ENCODE measurements around the gene AGRN. TPM values are rescaled to one million over a fixed set of nuclear protein-coding genes. Genes with fewer than 3 reads are reported as not detected.

The AGRN gene
- total and polyA plus RNA-seq, 4 donors, result 1.8 to 22.4 (median 16.9) TPM

DNA sequence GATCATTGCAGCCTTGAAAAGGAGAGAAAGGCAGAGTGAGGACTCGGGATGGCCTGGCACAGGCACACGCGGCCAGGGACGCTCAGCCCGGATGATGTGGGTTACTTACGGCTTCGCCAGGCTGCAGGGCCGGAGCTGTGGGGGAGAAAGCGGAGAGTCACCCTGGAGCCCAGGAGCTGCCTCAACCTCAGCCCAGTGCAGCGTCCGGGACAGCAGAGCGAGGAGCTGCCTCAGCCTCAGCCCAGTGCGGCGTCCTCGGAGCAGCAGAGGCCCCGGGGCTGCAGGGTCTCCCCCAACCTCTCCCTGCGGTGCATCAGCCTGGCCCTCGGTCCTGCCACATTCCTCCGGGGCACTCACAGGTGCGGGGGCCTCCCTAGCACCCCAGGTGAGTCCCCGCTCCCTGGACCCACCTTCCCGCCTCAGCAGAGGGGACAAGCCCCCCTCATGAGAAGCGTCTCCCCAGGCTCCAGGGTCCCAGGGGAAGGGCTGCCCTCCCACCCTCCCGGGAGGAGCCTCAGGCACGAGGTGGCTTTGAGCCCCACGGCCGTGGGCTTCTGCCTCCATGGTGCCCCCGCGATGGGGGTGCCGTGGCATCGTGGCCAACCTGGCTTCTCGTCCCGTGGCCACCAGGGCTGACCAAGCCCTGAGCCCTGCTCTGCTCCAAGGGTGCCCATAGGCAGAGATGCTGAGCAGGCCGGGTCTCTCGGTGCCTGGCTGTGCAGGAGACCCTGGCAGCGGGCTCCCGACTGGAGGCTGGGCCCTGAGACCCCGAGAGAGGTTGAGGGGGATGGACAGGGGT, 64.7 kb downstream of the AGRN start:
- 97% methylated on average over 38 of the region's 38 CpGs for WGBS
- TF ChIP-seq REST (IDR thresholded peaks at IDR 0.05) (no peak), HNF4G (IDR thresholded peaks at IDR 0.05) (no peak), EGR1 (IDR thresholded peaks at IDR 0.05; ENCODE audit: low read depth in 2 of 2) (no peak)
- Histone ChIP-seq H3K9me3 (ENCODE audit: control insufficient read depth in 4 of 4, low read length in 3 of 4) (no peaks in the 10 kb centered on the region), H3K4me3 (ENCODE audit: low read depth in 1 of 3, low read length in 3 of 3) (no peak overlapping the region), H3K4me1 (ENCODE audit: control insufficient read depth in 4 of 4, insufficient read depth in 4 of 4, low read length in 3 of 4) (peaks cover 6 to 9% (median 7%) of the 10 kb centered on the region in 4 donors), H3K9ac (ENCODE audit: low read depth in 1 of 2, low read length in 2 of 2) (no peak overlapping the region), H3K27me3 (ENCODE audit: control insufficient read depth in 4 of 4, insufficient read depth in 4 of 4, low read length in 3 of 4) (no peaks in the 10 kb centered on the region), H3K27ac (ENCODE audit: low read depth in 1 of 2, low read length in 2 of 2) (no peak overlapping the region), H3K36me3 (ENCODE audit: control insufficient read depth in 4 of 4, insufficient read depth in 3 of 4, low read depth in 1 of 4, low read length in 3 of 4) (no peaks in the 10 kb centered on the region)
- DNase-seq (ENCODE audit: low spot score), result no peak

GRCh38 chr1:1085171-1085841, 65.4 kb downstream of the AGRN start:
- Histone ChIP-seq H3K4me1 (ENCODE audit: control insufficient read depth in 4 of 4, insufficient read depth in 4 of 4, low read length in 3 of 4) (peaks cover 0 to 1% (median under 1%) of the 10 kb centered on the region in 4 donors), H3K27ac (ENCODE audit: low read depth in 1 of 2, low read length in 2 of 2) (no peak overlapping the region), H3K9ac (ENCODE audit: low read depth in 1 of 2, low read length in 2 of 2) (no peak overlapping the region), H3K4me3 (ENCODE audit: low read depth in 1 of 3, low read length in 3 of 3) (no peak overlapping the region), H3K9me3 (ENCODE audit: control insufficient read depth in 4 of 4, low read length in 3 of 4) (no peaks in the 10 kb centered on the region), H3K27me3 (ENCODE audit: control insufficient read depth in 4 of 4, insufficient read depth in 4 of 4, low read length in 3 of 4) (no peaks in the 10 kb centered on the region), H3K36me3 (ENCODE audit: control insufficient read depth in 4 of 4, insufficient read depth in 3 of 4, low read depth in 1 of 4, low read length in 3 of 4) (no peaks in the 10 kb centered on the region)
- TF ChIP-seq, protein P1, sequence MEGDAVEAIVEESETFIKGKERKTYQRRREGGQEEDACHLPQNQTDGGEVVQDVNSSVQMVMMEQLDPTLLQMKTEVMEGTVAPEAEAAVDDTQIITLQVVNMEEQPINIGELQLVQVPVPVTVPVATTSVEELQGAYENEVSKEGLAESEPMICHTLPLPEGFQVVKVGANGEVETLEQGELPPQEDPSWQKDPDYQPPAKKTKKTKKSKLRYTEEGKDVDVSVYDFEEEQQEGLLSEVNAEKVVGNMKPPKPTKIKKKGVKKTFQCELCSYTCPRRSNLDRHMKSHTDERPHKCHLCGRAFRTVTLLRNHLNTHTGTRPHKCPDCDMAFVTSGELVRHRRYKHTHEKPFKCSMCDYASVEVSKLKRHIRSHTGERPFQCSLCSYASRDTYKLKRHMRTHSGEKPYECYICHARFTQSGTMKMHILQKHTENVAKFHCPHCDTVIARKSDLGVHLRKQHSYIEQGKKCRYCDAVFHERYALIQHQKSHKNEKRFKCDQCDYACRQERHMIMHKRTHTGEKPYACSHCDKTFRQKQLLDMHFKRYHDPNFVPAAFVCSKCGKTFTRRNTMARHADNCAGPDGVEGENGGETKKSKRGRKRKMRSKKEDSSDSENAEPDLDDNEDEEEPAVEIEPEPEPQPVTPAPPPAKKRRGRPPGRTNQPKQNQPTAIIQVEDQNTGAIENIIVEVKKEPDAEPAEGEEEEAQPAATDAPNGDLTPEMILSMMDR (IDR thresholded peaks at IDR 0.05; ENCODE audit: low read depth, low read length, missing input control), result no peak
- TF ChIP-seq SP1 (IDR thresholded peaks at IDR 0.05), result no peak
- no peak for TF ChIP-seq FOXA2 (IDR thresholded peaks at IDR 0.05)
- no peak for TF ChIP-seq EGR1 (IDR thresholded peaks at IDR 0.05; ENCODE audit: low read depth in 2 of 2)
- TF ChIP-seq NR2F2 (IDR thresholded peaks at IDR 0.05), result no peak
- WGBS, result 95% methylated on average over 30 of the region's 30 CpGs
- no peak for DNase-seq (ENCODE audit: low spot score)

GRCh38 chr1:1085911-1086841, 66.3 kb downstream of the AGRN start:
- Histone ChIP-seq H3K4me1 (ENCODE audit: control insufficient read depth in 4 of 4, insufficient read depth in 4 of 4, low read length in 3 of 4) (no peaks in the 10 kb centered on the region), H3K9me3 (ENCODE audit: control insufficient read depth in 4 of 4, low read length in 3 of 4) (no peaks in the 10 kb centered on the region), H3K9ac (ENCODE audit: low read depth in 1 of 2, low read length in 2 of 2) (no peak overlapping the region), H3K27me3 (ENCODE audit: control insufficient read depth in 4 of 4, insufficient read depth in 4 of 4, low read length in 3 of 4) (no peaks in the 10 kb centered on the region), H3K4me3 (ENCODE audit: low read depth in 1 of 3, low read length in 3 of 3) (no peak overlapping the region), H3K36me3 (ENCODE audit: control insufficient read depth in 4 of 4, insufficient read depth in 3 of 4, low read depth in 1 of 4, low read length in 3 of 4) (no peaks in the 10 kb centered on the region), H3K27ac (ENCODE audit: low read depth in 1 of 2, low read length in 2 of 2) (no peak overlapping the region)
- TF ChIP-seq REST (IDR thresholded peaks at IDR 0.05) (no peak), GABPA (IDR thresholded peaks at IDR 0.05 in 1 of 2, conservative IDR thresholded peaks at IDR 0.05 in 1 of 2) (no peak)
- DNase-seq (ENCODE audit: low spot score), result no peak
- 96% methylated on average over 38 of the region's 38 CpGs for WGBS
